Adrenal gland (tissue), 12 donors: ENCODE data around the gene TRIP12. TPM values are rescaled to one million over a fixed set of nuclear protein-coding genes. Genes with fewer than 3 reads are reported as not detected.

Source experiments
- DNase-seq, 7 donors: peaks; one replicate each; pipeline ENCODE4 v3.0.0-alpha.2; 2019 to 2020
- H3K27ac ChIP-seq, 5 donors: fragments of 200-600 bp; sonication (generic) in 4 of 5; 1 replicate in 3 of 5; 2 replicates in 2 of 5; pipeline versions ENCODE4 v1.5.1 to v1.8.0; 2016 to 2020; ENCODE audit warnings: mild to moderate bottlenecking in 1 of 5
- H3K27me3 ChIP-seq: fragments of 200-600 bp; 2 replicates; pipeline ENCODE4 v1.8.0; 2021
- H3K36me3 ChIP-seq, 2 donors: fragments of 200-600 bp; replicated peaks in 1 of 2; 1 replicate in 1 of 2; 2 replicates in 1 of 2; pipeline versions ENCODE4 v1.5.1 to v1.8.0; 2018 to 2022
- H3K4me1 ChIP-seq, 2 donors: fragments of 200-600 bp; replicated peaks in 1 of 2; 1 replicate in 1 of 2; 2 replicates in 1 of 2; pipeline versions ENCODE4 v1.5.1 to v1.8.0; 2018 to 2021
- H3K4me3 ChIP-seq, 4 donors: fragments of 200-600 bp; sonication (generic) in 3 of 4; one replicate each; pipeline ENCODE4 v1.5.1; 2016 to 2018
- H3K9me3 ChIP-seq, 3 donors: fragments of 200-600 bp; sonication (generic) in 1 of 3; replicated peaks in 1 of 3; 1 replicate in 2 of 3; 2 replicates in 1 of 3; pipeline versions ENCODE4 v1.5.1 to v1.8.0; 2016 to 2021
- CTCF ChIP-seq, 6 experiments: fragments of 450-650 bp in 4 of 6; fragments of 200-600 bp in 2 of 6; sonication (generic) in 1 of 6; IDR thresholded peaks; 1 replicate in 5 of 6; 2 replicates in 1 of 6; pipeline versions ENCODE4 v1.5.1 to v1.8.0; 2016 to 2021; ENCODE audit warnings: antibody characterized with exemption in 6 of 6, mild to moderate bottlenecking in 2 of 6, moderate library complexity in 1 of 6
- POLR2A ChIP-seq, 2 donors: fragments of 450-650 bp; IDR thresholded peaks; one replicate each; pipeline ENCODE4 v1.6.1; 2017; ENCODE audit warnings: antibody characterized with exemption in 2 of 2, mild to moderate bottlenecking in 2 of 2, moderate library complexity in 1 of 2
- WGBS, 4 donors: extraction: QIAGEN DNeasy Blood & Tissue Kit in 2 of 4; methylation state at CpG; one replicate each; pipeline versions ENCODE4 v1.1.5 to v1.1.7; 2013 to 2017; 5-methylcytosine and 5-hydroxymethylcytosine counted together
- intact Hi-C, 2 donors: fragments of 100-400 bp; cut with DNase I; formaldehyde crosslinking; loops; one replicate each; pipeline versions ENCODE4 v1.14.1 to v1.15.0; 2022 to 2023
- polyA plus RNA-seq, 3 donors: library from polyadenylated mRNA; stranded (reverse); fragments of 200-250 nt in 2 of 3; fragments of 350-450 nt in 1 of 3; fragmentation: Illumina TruSeq in 1 of 3; extraction: RNeasy Lipid Tissue Mini Kit (QIAGEN cat#74804) in 1 of 3; gene quantifications; one replicate each; pipeline ENCODE4 v1.2.3, GENCODE V29; 2013 to 2014
- total RNA-seq, 9 donors: library from RNA; depleted of rRNA in 4 of 9; stranded (reverse); fragments of >200 nt in 4 of 9; fragments of 120-200 nt in 1 of 9; fragmentation: NEBNext Ultra II Directional in 1 of 9; extraction: Animal tissue kit (Norgen Biotek cat#: 25700) in 1 of 9; gene quantifications; one replicate each; pipeline versions ENCODE4 v1.1.0 to v1.2.4, GENCODE V29; 2013 to 2023
- donor health status: healthy with polysubstance abuse.
- donor health status: Bipolar disorder and iron deficiency.
- donor health status: DM: yes; HTN: yes; CAD: no.
- donor health status: DM: no; HTN: no; CAD: no.
- donor health status: DM: no; HTN: no; CAD: no.
- donor health status: DM: yes; HTN: yes; CAD: no.

Gene TRIP12
- total and polyA plus RNA-seq, 12 donors = 15.5 to 242 (median 146) TPM

- H3K9me3 ChIP-seq = no peaks in the 10 kb centered on the region
- H3K4me3 ChIP-seq = no peak overlapping the region
- DNase-seq = no peak
- H3K27me3 ChIP-seq = no peaks in the 10 kb centered on the region
- TF ChIP-seq CTCF (IDR thresholded peaks at IDR 0.05) = no peak
- TF ChIP-seq POLR2A (IDR thresholded peaks at IDR 0.05) = no peak
- intact Hi-C loops = no loop called here
- 97 to 100% (median 100%) methylated on average over 1 of the region's 1 CpG for WGBS, 4 donors
- no peaks in the 10 kb centered on the region for H3K36me3 ChIP-seq
- H3K4me1 ChIP-seq = peaks cover 0 to 11% of the 10 kb centered on the region in 2 donors
- H3K27ac ChIP-seq = no peak overlapping the region
Observed at GRCh38 chr2:229888031-229888430, 33.8 kb downstream of the TRIP12 start.

- Histone ChIP-seq H3K27ac (no peak overlapping the region), H3K36me3 (no peaks in the 10 kb centered on the region), H3K4me1 (peaks cover 0 to 11% of the 10 kb centered on the region in 2 donors), H3K27me3 (no peaks in the 10 kb centered on the region), H3K9me3 (no peaks in the 10 kb centered on the region), H3K4me3 (no peak overlapping the region)
- intact Hi-C loops = no loop called here
- TF ChIP-seq POLR2A (IDR thresholded peaks at IDR 0.05) (no peak), CTCF (IDR thresholded peaks at IDR 0.05) (no peak)
- no peak for DNase-seq
- WGBS, 4 donors = 88 to 97% (median 91%) methylated on average over 1 of the region's 1 CpG
Observed at GRCh38 chr2:229887441-229887840, 34.4 kb downstream of the TRIP12 start.

GRCh38 chr2:229884775-229885699, 36.8 kb downstream of the TRIP12 start:
- no peak overlapping the region for H3K27ac ChIP-seq
- H3K36me3 ChIP-seq = peaks cover 0 to 7% of the 10 kb centered on the region in 2 donors
- WGBS, 4 donors = 82 to 91% (median 87%) methylated on average over 5 of the region's 5 CpGs
- DNase-seq = no peak
- intact Hi-C loops = no loop called here
- peaks cover 4 to 11% of the 10 kb centered on the region in 2 donors for H3K4me1 ChIP-seq
- TF ChIP-seq POLR2A (IDR thresholded peaks at IDR 0.05) = no peak
- no peak for TF ChIP-seq CTCF (IDR thresholded peaks at IDR 0.05)
- no peaks in the 10 kb centered on the region for H3K9me3 ChIP-seq
- H3K27me3 ChIP-seq = no peaks in the 10 kb centered on the region
- no peak overlapping the region for H3K4me3 ChIP-seq

GRCh38 chr2:229882583-229882982, 39.2 kb downstream of the TRIP12 start:
- intact Hi-C loops = no loop called here
- Histone ChIP-seq H3K4me1 (peaks cover 4 to 6% of the 10 kb centered on the region in 2 donors), H3K27ac (no peak overlapping the region), H3K4me3 (no peak overlapping the region), H3K27me3 (no peaks in the 10 kb centered on the region), H3K36me3 (peaks cover 0 to 29% of the 10 kb centered on the region in 2 donors), H3K9me3 (no peaks in the 10 kb centered on the region)
- TF ChIP-seq CTCF (IDR thresholded peaks at IDR 0.05) (no peak), POLR2A (IDR thresholded peaks at IDR 0.05) (no peak)
- DNase-seq = no peak
- 81 to 86% (median 85%) methylated on average over 2 of the region's 2 CpGs for WGBS, 4 donors
